Erythroblast (primary cell): ENCODE measurements around the gene AGPAT4.
"Not testable (repeated sequence)": the region's sequence is repeated elsewhere in the genome, so short reads cannot be mapped to it uniquely, and the experiment has no call there.

Source experiments
- GATA1 ChIP-seq: IDR thresholded peaks from 2 replicates; pipeline ENCODE4 v1.6.1; 2011; ENCODE audit warnings: low read depth, mild to moderate bottlenecking, control low read depth, low read length, moderate library complexity
- POLR2A ChIP-seq: IDR thresholded peaks from 2 replicates; pipeline ENCODE4 v1.6.1; 2011; ENCODE audit warnings: mild to moderate bottlenecking, low read length

DNA sequence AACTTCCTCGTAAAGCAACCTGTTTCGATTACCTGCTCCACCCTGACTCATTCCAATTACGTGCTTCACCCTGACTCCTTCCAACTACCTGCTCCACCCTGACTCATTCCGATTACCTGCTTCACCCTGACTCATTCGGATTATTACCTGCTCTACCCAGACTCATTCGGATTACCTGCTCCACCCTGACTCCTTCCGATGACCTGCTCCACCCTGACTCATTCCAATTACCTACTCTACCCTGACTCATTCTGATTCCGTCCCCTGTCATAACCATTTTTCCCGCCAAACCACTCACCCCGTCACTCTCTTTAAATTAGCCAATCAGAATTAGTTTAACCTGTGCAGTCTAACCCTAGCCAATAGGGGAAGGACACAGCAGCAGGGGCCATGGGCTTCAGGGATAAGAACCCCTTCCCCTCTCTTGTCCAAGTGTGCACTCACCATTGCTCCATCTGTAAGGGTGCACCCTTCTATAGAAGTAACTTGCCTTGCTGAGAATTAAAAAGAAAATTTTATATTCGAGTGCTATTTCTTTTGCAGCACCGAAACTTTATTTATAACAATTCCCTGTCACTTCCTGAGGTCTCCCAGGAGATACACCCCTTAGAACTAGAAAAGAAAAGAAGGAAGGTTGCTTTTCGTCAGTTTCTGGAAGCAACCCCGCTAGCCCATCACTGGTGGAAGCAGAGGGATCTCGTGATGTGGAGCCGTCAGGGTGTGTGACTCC lies 48.7 kb downstream of the AGPAT4 start:
- TF ChIP-seq POLR2A, GATA1: not testable (repeated sequence)
